GM19397 (cell line): ENCODE measurements around the gene SDR42E1.

Experiments used
- ATAC-seq: cut with Tn5 transposase; IDR thresholded peaks from one replicate; pipeline ENCODE4 v1.9.1; 2021; ENCODE audit warnings: mild to moderate bottlenecking, moderate library complexity; ENCODE audit not compliant: unreplicated experiment

Gene SDR42E1

GRCh38 chr16:81942007-81942601 is 69.2 kb downstream of the SDR42E1 start:
- ATAC-seq: no peak

DNA sequence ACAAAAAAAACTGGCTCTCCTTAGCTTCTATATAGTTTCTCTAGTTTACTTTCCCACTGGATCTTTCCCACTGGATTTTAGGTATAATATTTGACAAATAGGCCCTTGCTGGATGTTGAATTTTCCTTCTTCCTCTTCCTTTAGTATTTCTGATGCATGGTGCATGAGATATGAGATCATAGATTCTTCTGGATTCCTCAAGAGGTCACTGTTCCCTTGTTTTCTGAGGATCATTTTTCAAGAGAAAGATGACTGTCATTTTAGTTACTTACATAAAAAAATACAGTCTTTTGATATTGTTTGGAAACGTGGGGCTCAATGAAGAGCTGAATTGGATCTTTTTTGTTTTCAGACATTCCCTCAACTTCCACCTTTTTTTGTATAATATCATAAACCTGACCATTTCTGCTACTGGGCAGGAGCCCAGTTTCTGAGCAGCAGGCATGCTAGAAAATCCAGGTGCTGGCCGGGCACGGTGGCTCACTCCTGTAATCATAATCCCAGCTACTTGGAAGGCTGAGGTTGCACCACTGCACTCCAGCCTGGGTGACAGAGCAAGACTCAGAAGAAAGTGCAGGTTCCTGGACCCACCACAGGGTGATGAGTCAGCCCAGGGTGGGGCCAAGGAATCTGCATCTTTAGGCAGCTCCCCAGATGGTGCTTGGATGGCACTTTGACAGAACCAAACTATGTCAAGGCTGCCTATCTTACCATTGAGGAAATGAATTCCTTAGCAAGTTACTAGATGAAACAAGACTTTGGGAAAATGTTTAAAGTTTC is 70.3 kb downstream of the SDR42E1 start:
- ATAC-seq: no peak

GRCh38 chr16:81939164-81940056 is 71.9 kb downstream of the SDR42E1 start:
- ATAC-seq: no peak
